K562 (cell line): ENCODE data around the gene TSTD2. TPM values are rescaled to one million over a fixed set of nuclear protein-coding genes. Genes with fewer than 3 reads are reported as not detected.
A peak's percentile ranks its signal among the peaks of the same experiment; 100 is the strongest.

Source experiments
- ETS2 ChIP-seq: IDR thresholded peaks from 2 replicates; pipeline ENCODE4 v1.6.1; 2016; ENCODE audit warnings: borderline replicate concordance, missing genetic modification characterization, mild to moderate bottlenecking, moderate library complexity, missing compliant biosample characterization; ENCODE audit not compliant: poor library complexity, severe bottlenecking
- IFI16 ChIP-seq: fragments of 250-450 bp; sonication (Bioruptor Pico); IDR thresholded peaks from 2 replicates; pipeline ENCODE4 v2.1.2; 2022; ENCODE audit warnings: mild to moderate bottlenecking, inconsistent platforms
- JUND ChIP-seq, 2 experiments: IDR thresholded peaks; 2 replicates in 1 of 2; 3 replicates in 1 of 2; pipeline ENCODE4 v1.6.1; 2011; ENCODE audit warnings: borderline replicate concordance in 2 of 2, low read depth in 2 of 2, low read length in 2 of 2, improper control_type of control experiment in 1 of 2, missing biosample characterization in 1 of 2, missing genetic modification characterization in 1 of 2, missing genetic modification reagents in 1 of 2
- MAFF ChIP-seq: IDR thresholded peaks from 2 replicates; pipeline ENCODE4 v1.6.1; 2012; ENCODE audit warnings: low read length, improper control_type of control experiment
- MAFG ChIP-seq: fragments of 450-650 bp; conservative IDR thresholded peaks from 2 replicates; pipeline ENCODE4 v1.6.1; 2016; ENCODE audit warnings: missing genetic modification characterization, missing compliant biosample characterization
- MGA ChIP-seq: fragments of 450-650 bp; IDR thresholded peaks from 2 replicates; pipeline ENCODE4 v1.6.1; 2016; ENCODE audit warnings: mild to moderate bottlenecking, moderate library complexity
- MTA3 ChIP-seq: fragments of 450-650 bp; formaldehyde crosslinking; IDR thresholded peaks from 2 replicates; pipeline ENCODE4 v1.6.1; 2017; ENCODE audit warnings: mild to moderate bottlenecking, borderline replicate concordance
- ZEB2 ChIP-seq: fragments of 450-650 bp; IDR thresholded peaks from 2 replicates; pipeline ENCODE4 v1.6.1; 2016
- ZNF445 ChIP-seq: fragments of 250-450 bp; sonication (Bioruptor Pico); IDR thresholded peaks from 2 replicates; pipeline ENCODE4 v1.4.0; 2020; ENCODE audit warnings: low read depth, mild to moderate bottlenecking, moderate library complexity
- ZNF512 ChIP-seq: IDR thresholded peaks from 2 replicates; pipeline ENCODE4 v1.6.1; 2016; ENCODE audit warnings: missing genetic modification characterization, missing compliant biosample characterization
- polyA plus RNA-seq, 8 experiments: library from polyadenylated mRNA; depleted of rRNA in 4 of 8; stranded (reverse) in 5 of 8; unstranded in 3 of 8; fragments of >200 nt; fragmentation: Nextera tagmentation in 2 of 8; fragmentation: Illumina TruSeq in 1 of 8; extraction: Ambion mirVana in 2 of 8; extraction: Trizol in 1 of 8; gene quantifications; 2 replicates each; pipeline versions ENCODE4 v1.2.1 to v1.2.3, GENCODE V29; 2011 to 2014; ENCODE audit warnings: inconsistent platforms in 1 of 8, missing spikeins in 1 of 8
- total RNA-seq, 7 experiments: library from RNA; depleted of rRNA in 6 of 7; stranded (reverse); fragments of >200 nt in 6 of 7; fragmentation: Illumina TruSeq in 2 of 7; extraction: Trizol in 2 of 7; gene quantifications; 2 replicates each; pipeline versions ENCODE4 v1.2.1 to v1.2.3, GENCODE V29; 2011 to 2021; ENCODE audit warnings: low replicate concordance in 1 of 7

The TSTD2 gene
- total and polyA plus RNA-seq, 9 of the 15 experiments (the other 6 are each of a cell fraction or from before 2014, with no cell fraction given), result 10.1 to 36.7 (median 19.0) TPM

GRCh38 chr9:97632985-97633858 lies at the start of gene TSTD2, which contains the start of gene NCBP1 (continued):
- no peak for TF ChIP-seq MAFF
- TF ChIP-seq MTA3, result 0 out of 2 replicates have a peak, but pooled peaks have one; percentile 68
- no peak for TF ChIP-seq IFI16 (CRISPR knock-in tag)
- TF ChIP-seq ZEB2, result no peak
- no peak for TF ChIP-seq ETS2 (tag)
- peak; percentile 85 for TF ChIP-seq MGA
- no peak for TF ChIP-seq ZNF512 (tag)
- TF ChIP-seq MAFG, result no peak
- TF ChIP-seq JUND (IDR thresholded peaks at IDR 0.05; ENCODE audit: borderline replicate concordance, low read depth, low read length), result peak; percentile 73; the same call in 1 of the 2 replicates
- TF ChIP-seq JUND (tag; IDR thresholded peaks at IDR 0.05; ENCODE audit: borderline replicate concordance, low read depth, low read length), result 0 out of 3 replicates have a peak, but pooled peaks have one; percentile 52
- TF ChIP-seq ZNF445 (CRISPR knock-in tag), result no peak
